ENCODE data around the gene NUAK1. TPM values are rescaled to one million over a fixed set of nuclear protein-coding genes. Genes with fewer than 3 reads are reported as not detected.

NUAK1 gene
- total and polyA plus RNA-seq, 2 experiments from 2014 or later, result 5.4 to 16.9 TPM

DNA sequence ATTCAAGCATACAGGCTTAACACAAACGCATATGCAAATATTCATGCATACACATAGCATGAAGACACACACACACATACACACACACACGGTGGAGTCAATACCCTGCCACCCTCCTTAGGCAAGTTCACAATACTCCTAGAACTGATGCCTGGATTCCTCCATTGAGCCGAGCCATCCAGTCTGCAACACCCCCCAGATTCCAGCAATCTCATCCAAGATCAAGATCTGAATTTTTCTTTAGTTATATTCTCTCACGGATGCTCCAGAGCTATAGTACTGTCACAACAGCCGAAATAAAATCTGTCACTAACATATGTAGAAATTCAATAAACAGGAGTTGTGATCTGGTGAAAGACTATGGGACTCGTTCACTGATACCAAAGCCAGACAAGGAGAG lies 110.8 kb downstream of the NUAK1 start:
- Histone ChIP-seq H2AFZ (no peak overlapping the region), H3K4me2 (no peak overlapping the region), H3K4me1 (ENCODE audit: insufficient read depth) (peaks cover 9% of the 10 kb centered on the region), H3K4me3 (no peak overlapping the region), H3K79me2 (replicated peaks; ENCODE audit: insufficient read depth) (no peaks in the 10 kb centered on the region), H3K36me3 (ENCODE audit: insufficient read depth) (no peaks in the 10 kb centered on the region), H3K9me2 (ENCODE audit: insufficient read depth) (no peaks in the 10 kb centered on the region; the same call in 1 of the 2 replicates), H3K27ac (ENCODE audit: low read depth) (no peak overlapping the region), H4K20me1 (replicated peaks; ENCODE audit: insufficient read depth) (no peaks in the 10 kb centered on the region), H3F3A (replicated peaks; ENCODE audit: low read depth) (no peaks in the 10 kb centered on the region), H3K27me3 (ENCODE audit: insufficient read depth) (no peaks in the 10 kb centered on the region)
- Mint-ChIP-seq H3K27ac (no peak overlapping the region), H3K36me3 (ENCODE audit: low read depth) (no peaks in the 10 kb centered on the region), H3K27me3 (ENCODE audit: insufficient read depth, low read depth, poor library complexity) (no peaks in the 10 kb centered on the region), H3K4me3 (no peak overlapping the region), H3K4me1 (no peaks in the 10 kb centered on the region; the same call in 2 of the 3 replicates), H3K9me3 (peaks cover 2% of the 10 kb centered on the region; the same call in 1 of the 3 replicates)
- no peak for DNase-seq (ENCODE audit: low spot score)
- no peak for ATAC-seq
- TF ChIP-seq STAT1 (IDR thresholded peaks at IDR 0.05; ENCODE audit: unreplicated experiment) (no peak), NANOG (IDR thresholded peaks at IDR 0.05; ENCODE audit: borderline replicate concordance) (no peak), EZH2phosphoT487 (IDR thresholded peaks at IDR 0.05; ENCODE audit: unreplicated experiment) (no peak), ZNF114 (CRISPR knock-in tag; IDR thresholded peaks at IDR 0.05) (no peak), ZNF331 (CRISPR knock-in tag; IDR thresholded peaks at IDR 0.05; ENCODE audit: low read depth) (no peak), POLR2AphosphoS5 (IDR thresholded peaks at IDR 0.05; ENCODE audit: low read depth) (no peak), JUNB (IDR thresholded peaks at IDR 0.05; ENCODE audit: unreplicated experiment) (no peak), EZH2 (IDR thresholded peaks at IDR 0.05; ENCODE audit: low read depth, unreplicated experiment) (no peak), CREB1 (CRISPR knock-in tag; IDR thresholded peaks at IDR 0.05; ENCODE audit: low read depth) (no peak)
- TF ChIP-seq, protein P1, sequence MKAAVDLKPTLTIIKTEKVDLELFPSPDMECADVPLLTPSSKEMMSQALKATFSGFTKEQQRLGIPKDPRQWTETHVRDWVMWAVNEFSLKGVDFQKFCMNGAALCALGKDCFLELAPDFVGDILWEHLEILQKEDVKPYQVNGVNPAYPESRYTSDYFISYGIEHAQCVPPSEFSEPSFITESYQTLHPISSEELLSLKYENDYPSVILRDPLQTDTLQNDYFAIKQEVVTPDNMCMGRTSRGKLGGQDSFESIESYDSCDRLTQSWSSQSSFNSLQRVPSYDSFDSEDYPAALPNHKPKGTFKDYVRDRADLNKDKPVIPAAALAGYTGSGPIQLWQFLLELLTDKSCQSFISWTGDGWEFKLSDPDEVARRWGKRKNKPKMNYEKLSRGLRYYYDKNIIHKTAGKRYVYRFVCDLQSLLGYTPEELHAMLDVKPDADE (IDR thresholded peaks at IDR 0.05), result no peak
- TF ChIP-seq, protein P2, sequence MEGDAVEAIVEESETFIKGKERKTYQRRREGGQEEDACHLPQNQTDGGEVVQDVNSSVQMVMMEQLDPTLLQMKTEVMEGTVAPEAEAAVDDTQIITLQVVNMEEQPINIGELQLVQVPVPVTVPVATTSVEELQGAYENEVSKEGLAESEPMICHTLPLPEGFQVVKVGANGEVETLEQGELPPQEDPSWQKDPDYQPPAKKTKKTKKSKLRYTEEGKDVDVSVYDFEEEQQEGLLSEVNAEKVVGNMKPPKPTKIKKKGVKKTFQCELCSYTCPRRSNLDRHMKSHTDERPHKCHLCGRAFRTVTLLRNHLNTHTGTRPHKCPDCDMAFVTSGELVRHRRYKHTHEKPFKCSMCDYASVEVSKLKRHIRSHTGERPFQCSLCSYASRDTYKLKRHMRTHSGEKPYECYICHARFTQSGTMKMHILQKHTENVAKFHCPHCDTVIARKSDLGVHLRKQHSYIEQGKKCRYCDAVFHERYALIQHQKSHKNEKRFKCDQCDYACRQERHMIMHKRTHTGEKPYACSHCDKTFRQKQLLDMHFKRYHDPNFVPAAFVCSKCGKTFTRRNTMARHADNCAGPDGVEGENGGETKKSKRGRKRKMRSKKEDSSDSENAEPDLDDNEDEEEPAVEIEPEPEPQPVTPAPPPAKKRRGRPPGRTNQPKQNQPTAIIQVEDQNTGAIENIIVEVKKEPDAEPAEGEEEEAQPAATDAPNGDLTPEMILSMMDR (conservative IDR thresholded peaks at IDR 0.05; ENCODE audit: low read depth in 2 of 2), result no peak
- TF ChIP-seq, protein P3, sequence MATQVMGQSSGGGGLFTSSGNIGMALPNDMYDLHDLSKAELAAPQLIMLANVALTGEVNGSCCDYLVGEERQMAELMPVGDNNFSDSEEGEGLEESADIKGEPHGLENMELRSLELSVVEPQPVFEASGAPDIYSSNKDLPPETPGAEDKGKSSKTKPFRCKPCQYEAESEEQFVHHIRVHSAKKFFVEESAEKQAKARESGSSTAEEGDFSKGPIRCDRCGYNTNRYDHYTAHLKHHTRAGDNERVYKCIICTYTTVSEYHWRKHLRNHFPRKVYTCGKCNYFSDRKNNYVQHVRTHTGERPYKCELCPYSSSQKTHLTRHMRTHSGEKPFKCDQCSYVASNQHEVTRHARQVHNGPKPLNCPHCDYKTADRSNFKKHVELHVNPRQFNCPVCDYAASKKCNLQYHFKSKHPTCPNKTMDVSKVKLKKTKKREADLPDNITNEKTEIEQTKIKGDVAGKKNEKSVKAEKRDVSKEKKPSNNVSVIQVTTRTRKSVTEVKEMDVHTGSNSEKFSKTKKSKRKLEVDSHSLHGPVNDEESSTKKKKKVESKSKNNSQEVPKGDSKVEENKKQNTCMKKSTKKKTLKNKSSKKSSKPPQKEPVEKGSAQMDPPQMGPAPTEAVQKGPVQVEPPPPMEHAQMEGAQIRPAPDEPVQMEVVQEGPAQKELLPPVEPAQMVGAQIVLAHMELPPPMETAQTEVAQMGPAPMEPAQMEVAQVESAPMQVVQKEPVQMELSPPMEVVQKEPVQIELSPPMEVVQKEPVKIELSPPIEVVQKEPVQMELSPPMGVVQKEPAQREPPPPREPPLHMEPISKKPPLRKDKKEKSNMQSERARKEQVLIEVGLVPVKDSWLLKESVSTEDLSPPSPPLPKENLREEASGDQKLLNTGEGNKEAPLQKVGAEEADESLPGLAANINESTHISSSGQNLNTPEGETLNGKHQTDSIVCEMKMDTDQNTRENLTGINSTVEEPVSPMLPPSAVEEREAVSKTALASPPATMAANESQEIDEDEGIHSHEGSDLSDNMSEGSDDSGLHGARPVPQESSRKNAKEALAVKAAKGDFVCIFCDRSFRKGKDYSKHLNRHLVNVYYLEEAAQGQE (IDR thresholded peaks at IDR 0.05; ENCODE audit: unreplicated experiment), result no peak
- TF ChIP-seq, protein P4, sequence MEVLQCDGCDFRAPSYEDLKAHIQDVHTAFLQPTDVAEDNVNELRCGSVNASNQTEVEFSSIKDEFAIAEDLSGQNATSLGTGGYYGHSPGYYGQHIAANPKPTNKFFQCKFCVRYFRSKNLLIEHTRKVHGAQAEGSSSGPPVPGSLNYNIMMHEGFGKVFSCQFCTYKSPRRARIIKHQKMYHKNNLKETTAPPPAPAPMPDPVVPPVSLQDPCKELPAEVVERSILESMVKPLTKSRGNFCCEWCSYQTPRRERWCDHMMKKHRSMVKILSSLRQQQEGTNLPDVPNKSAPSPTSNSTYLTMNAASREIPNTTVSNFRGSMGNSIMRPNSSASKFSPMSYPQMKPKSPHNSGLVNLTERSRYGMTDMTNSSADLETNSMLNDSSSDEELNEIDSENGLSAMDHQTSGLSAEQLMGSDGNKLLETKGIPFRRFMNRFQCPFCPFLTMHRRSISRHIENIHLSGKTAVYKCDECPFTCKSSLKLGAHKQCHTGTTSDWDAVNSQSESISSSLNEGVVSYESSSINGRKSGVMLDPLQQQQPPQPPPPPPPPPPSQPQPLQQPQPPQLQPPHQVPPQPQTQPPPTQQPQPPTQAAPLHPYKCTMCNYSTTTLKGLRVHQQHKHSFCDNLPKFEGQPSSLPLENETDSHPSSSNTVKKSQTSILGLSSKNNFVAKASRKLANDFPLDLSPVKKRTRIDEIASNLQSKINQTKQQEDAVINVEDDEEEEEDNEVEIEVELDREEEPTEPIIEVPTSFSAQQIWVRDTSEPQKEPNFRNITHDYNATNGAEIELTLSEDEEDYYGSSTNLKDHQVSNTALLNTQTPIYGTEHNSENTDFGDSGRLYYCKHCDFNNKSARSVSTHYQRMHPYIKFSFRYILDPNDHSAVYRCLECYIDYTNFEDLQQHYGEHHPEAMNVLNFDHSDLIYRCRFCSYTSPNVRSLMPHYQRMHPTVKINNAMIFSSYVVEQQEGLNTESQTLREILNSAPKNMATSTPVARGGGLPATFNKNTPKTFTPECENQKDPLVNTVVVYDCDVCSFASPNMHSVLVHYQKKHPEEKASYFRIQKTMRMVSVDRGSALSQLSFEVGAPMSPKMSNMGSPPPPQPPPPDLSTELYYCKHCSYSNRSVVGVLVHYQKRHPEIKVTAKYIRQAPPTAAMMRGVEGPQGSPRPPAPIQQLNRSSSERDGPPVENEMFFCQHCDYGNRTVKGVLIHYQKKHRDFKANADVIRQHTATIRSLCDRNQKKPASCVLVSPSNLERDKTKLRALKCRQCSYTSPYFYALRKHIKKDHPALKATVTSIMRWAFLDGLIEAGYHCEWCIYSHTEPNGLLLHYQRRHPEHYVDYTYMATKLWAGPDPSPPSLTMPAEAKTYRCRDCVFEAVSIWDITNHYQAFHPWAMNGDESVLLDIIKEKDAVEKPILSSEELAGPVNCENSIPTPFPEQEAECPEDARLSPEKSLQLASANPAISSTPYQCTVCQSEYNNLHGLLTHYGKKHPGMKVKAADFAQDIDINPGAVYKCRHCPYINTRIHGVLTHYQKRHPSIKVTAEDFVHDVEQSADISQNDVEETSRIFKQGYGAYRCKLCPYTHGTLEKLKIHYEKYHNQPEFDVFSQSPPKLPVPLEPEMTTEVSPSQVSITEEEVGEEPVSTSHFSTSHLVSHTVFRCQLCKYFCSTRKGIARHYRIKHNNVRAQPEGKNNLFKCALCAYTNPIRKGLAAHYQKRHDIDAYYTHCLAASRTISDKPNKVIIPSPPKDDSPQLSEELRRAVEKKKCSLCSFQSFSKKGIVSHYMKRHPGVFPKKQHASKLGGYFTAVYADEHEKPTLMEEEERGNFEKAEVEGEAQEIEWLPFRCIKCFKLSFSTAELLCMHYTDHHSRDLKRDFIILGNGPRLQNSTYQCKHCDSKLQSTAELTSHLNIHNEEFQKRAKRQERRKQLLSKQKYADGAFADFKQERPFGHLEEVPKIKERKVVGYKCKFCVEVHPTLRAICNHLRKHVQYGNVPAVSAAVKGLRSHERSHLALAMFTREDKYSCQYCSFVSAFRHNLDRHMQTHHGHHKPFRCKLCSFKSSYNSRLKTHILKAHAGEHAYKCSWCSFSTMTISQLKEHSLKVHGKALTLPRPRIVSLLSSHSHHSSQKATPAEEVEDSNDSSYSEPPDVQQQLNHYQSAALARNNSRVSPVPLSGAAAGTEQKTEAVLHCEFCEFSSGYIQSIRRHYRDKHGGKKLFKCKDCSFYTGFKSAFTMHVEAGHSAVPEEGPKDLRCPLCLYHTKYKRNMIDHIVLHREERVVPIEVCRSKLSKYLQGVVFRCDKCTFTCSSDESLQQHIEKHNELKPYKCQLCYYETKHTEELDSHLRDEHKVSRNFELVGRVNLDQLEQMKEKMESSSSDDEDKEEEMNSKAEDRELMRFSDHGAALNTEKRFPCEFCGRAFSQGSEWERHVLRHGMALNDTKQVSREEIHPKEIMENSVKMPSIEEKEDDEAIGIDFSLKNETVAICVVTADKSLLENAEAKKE (CRISPR knock-in tag; IDR thresholded peaks at IDR 0.05), result no peak

Measured in GM23338 (cell line).